A549 (cell line): ENCODE measurements around the gene KCP. TPM values are rescaled to one million over a fixed set of nuclear protein-coding genes. Genes with fewer than 3 reads are reported as not detected.
A peak's percentile ranks its signal among the peaks of the same experiment; 100 is the strongest.

Source experiments
- ATAC-seq, 2 experiments: fragments of 200-7000 bp in 1 of 2; fragments of >200 bp in 1 of 2; cut with Nextera tagmentation in 1 of 2; cut with Tn5 transposase in 1 of 2; 3 replicates each; pipeline versions ENCODE4 v1.8.0 to v1.9.1; 2018 to 2020; ENCODE audit warnings: mild to moderate bottlenecking in 1 of 2, moderate library complexity in 1 of 2
- CTCF ChIA-PET: fragments of 300-600 bp; sonication (Branson Sonifier 250); formaldehyde crosslinking; extraction: SDS; loops from one replicate; lab custom pipeline; 2021; ENCODE audit warnings: antibody characterized with exemption, inconsistent platforms; lab: Yijun Ruan, JAX
- POLR2A ChIA-PET: fragments of 350-600 bp; formaldehyde crosslinking; extraction: SDS; loops from one replicate; lab custom pipeline; 2021; ENCODE audit warnings: antibody characterized with exemption, inconsistent platforms; lab: Yijun Ruan, JAX
- DNase-seq, 2 experiments: peaks; one replicate each; pipeline versions ENCODE4 v3.0.0 to v3.0.0-alpha.2; 2011 to 2016; ENCODE audit warnings: low read depth in 1 of 2, low spot score in 1 of 2
- FAIRE-seq: peaks from 2 replicates; lab custom pipeline; 2011; peaks lifted over from hg19 to GRCh38; lab: Jason Lieb, UNC
- H3K27ac ChIP-seq, 2 experiments: fragments of >200 bp; sonication (Bioruptor Twin); formaldehyde crosslinking; 3 replicates each; pipeline ENCODE4 v1.5.1; 2016 to 2017
- H3K4me1 ChIP-seq: fragments of >200 bp; sonication (Bioruptor Twin); formaldehyde crosslinking; 3 replicates; pipeline ENCODE4 v1.6.1; 2016
- H3K4me2 ChIP-seq: fragments of >200 bp; sonication (Bioruptor Twin); formaldehyde crosslinking; 3 replicates; pipeline ENCODE4 v1.6.1; 2016
- H3K4me3 ChIP-seq: fragments of >200 bp; sonication (Bioruptor Twin); formaldehyde crosslinking; 3 replicates; pipeline ENCODE4 v1.5.1; 2016
- H3K9me3 ChIP-seq: fragments of >200 bp; sonication (Bioruptor Twin); formaldehyde crosslinking; 3 replicates; pipeline ENCODE4 v1.6.1; 2016
- CBX2 ChIP-seq: fragments of 200-600 bp; sonication (generic); IDR thresholded peaks from 2 replicates; pipeline ENCODE4 v1.6.1; 2016; ENCODE audit warnings: low read depth, mild to moderate bottlenecking, borderline replicate concordance
- CBX8 ChIP-seq: fragments of 200-600 bp; sonication (generic); IDR thresholded peaks from 2 replicates; pipeline ENCODE4 v1.6.1; 2016
- CHD2 ChIP-seq: fragments of 150-350 bp; IDR thresholded peaks from 2 replicates; pipeline ENCODE4 v1.6.1; 2014; ENCODE audit warnings: low read length; ENCODE audit not compliant: partially characterized antibody
- HEYL ChIP-seq: fragments of 250-450 bp; sonication (Bioruptor Pico); IDR thresholded peaks from 2 replicates; pipeline ENCODE4 v1.8.0; 2021; ENCODE audit warnings: mild to moderate bottlenecking, moderate library complexity
- HOXB5 ChIP-seq: fragments of 250-450 bp; sonication (Bioruptor Pico); IDR thresholded peaks from 2 replicates; pipeline ENCODE4 v1.5.0; 2020; ENCODE audit warnings: mild to moderate bottlenecking, moderate library complexity
- JUNB ChIP-seq: fragments of >200 bp; sonication (Bioruptor Twin); formaldehyde crosslinking; IDR thresholded peaks from 2 replicates; pipeline ENCODE4 v1.6.1; 2016
- KDM5A ChIP-seq: fragments of 200-600 bp; sonication (generic); IDR thresholded peaks from 2 replicates; pipeline ENCODE4 v1.6.1; 2016; ENCODE audit warnings: antibody characterized with exemption, mild to moderate bottlenecking
- MAFK ChIP-seq: fragments of 450-650 bp; IDR thresholded peaks from 2 replicates; pipeline ENCODE4 v1.6.1; 2014; ENCODE audit not compliant: partially characterized antibody
- MAZ ChIP-seq: fragments of 150-350 bp; IDR thresholded peaks from 2 replicates; pipeline ENCODE4 v1.6.1; 2014; ENCODE audit warnings: antibody characterized with exemption, low read depth, low read length, borderline replicate concordance
- ZC3H11A ChIP-seq: fragments of 450-650 bp; IDR thresholded peaks from 2 replicates; pipeline ENCODE4 v1.6.1; 2014; ENCODE audit warnings: antibody characterized with exemption, mild to moderate bottlenecking
- ZNF302 ChIP-seq: fragments of 250-450 bp; sonication (Bioruptor Pico); IDR thresholded peaks from 2 replicates; pipeline ENCODE4 v1.9.0; 2021; ENCODE audit warnings: inconsistent platforms, mild to moderate bottlenecking, moderate library complexity
- WGBS: methylation state at CpG from one replicate; pipeline ENCODE4 v1.1.6; 2017; ENCODE audit errors: missing lambda C conversion rate; 5-methylcytosine and 5-hydroxymethylcytosine counted together
- polyA plus RNA-seq, 4 experiments: library from polyadenylated mRNA; depleted of rRNA in 3 of 4; stranded (reverse); fragments of >200 nt; fragmentation: RNase III in 1 of 4; extraction: RNeasy Plus Mini Kit Qiagen cat#74134 plus additional on column Dnase treatment in 1 of 4; gene quantifications; 2 replicates in 3 of 4; 3 replicates in 1 of 4; pipeline ENCODE4 v1.2.3, GENCODE V29; 2011 to 2017
- TF ChIP-seq, protein P1 (sequence below): fragments of >200 bp; sonication (Bioruptor Twin); formaldehyde crosslinking; IDR thresholded peaks from 2 replicates; pipeline ENCODE4 v1.6.1; 2016
- TF ChIP-seq, protein P2 (sequence below): fragments of 250-450 bp; sonication (Bioruptor Pico); IDR thresholded peaks from 2 replicates; pipeline ENCODE4 v1.5.0; 2020; ENCODE audit warnings: low read depth, mild to moderate bottlenecking, moderate library complexity
- TF ChIP-seq, protein P3 (sequence below): IDR thresholded peaks from 2 replicates; pipeline ENCODE4 v1.6.1; 2012
- TF ChIP-seq, protein P4 (sequence below): fragments of 450-650 bp; IDR thresholded peaks from 2 replicates; pipeline ENCODE4 v1.6.1; 2014; ENCODE audit warnings: antibody characterized with exemption
- TF ChIP-seq, protein P5 (sequence below): IDR thresholded peaks from 2 replicates; pipeline ENCODE4 v1.6.1; 2012; ENCODE audit warnings: low read depth, borderline replicate concordance

KCP gene
- polyA plus RNA-seq, 2 of the 4 experiments (the other 2 are of a cell fraction) = 0.14 TPM; not detected in 1

DNA sequence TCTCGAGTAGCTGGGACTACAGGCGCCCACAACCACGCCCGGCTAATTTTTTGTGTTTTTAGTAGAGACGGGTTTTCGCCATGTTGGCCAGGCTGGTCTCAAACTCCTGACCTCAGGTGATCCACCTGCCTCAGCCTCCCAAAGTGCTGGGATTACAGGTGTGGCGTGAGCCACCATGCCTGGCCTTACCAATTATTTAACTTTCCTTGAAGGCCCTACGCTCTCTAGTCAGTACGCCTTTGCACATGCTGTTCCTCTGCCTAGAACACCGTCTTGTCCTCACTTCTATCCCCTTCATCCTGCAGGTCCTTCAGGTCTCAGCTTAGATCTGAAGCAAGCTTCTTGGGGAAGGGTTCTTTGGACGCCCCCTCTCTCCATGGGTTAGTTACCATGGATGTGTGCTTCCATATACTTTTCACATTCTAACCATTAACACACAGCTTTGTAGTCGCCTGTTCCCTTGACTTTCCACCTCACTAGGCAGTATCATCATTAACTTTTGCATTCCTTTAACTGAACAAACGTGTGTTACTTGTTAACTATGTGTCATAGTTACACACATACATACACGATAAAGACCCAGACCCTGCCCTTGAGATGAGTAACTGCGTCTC, 48.4 kb downstream of the KCP start:
- POLR2A ChIA-PET = interaction anchor here (0.6 to 1.5 kb wide), 3 partner anchors 11 to 123 kb away, joined by 3 to 4 read pairs (median 3); partner anchors contain the start of gene CALU
- Histone ChIP-seq H3K9me3 (no peaks in the 10 kb centered on the region), H3K4me2 (peak overlapping the region; percentile 71), H3K4me3 (peak overlapping the region; percentile 81), H3K27ac (peak overlapping the region; percentile 56 to 72), H3K4me1 (peaks cover 8% of the 10 kb centered on the region; the same call in 2 of the 3 replicates)
- TF ChIP-seq, protein P1, sequence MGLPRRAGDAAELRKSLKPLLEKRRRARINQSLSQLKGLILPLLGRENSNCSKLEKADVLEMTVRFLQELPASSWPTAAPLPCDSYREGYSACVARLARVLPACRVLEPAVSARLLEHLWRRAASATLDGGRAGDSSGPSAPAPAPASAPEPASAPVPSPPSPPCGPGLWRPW = no peak
- no peak for TF ChIP-seq KDM5A
- TF ChIP-seq, protein P2, sequence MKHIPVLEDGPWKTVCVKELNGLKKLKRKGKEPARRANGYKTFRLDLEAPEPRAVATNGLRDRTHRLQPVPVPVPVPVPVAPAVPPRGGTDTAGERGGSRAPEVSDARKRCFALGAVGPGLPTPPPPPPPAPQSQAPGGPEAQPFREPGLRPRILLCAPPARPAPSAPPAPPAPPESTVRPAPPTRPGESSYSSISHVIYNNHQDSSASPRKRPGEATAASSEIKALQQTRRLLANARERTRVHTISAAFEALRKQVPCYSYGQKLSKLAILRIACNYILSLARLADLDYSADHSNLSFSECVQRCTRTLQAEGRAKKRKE = no peak
- no peak for TF ChIP-seq CHD2
- TF ChIP-seq HOXB5 (CRISPR knock-in tag) = no peak
- TF ChIP-seq ZNF302 = no peak
- TF ChIP-seq HEYL (CRISPR knock-in tag) = no peak
- no peak for TF ChIP-seq MAZ
- TF ChIP-seq ZC3H11A = no peak
- TF ChIP-seq CBX2 = no peak
- TF ChIP-seq, protein P3, sequence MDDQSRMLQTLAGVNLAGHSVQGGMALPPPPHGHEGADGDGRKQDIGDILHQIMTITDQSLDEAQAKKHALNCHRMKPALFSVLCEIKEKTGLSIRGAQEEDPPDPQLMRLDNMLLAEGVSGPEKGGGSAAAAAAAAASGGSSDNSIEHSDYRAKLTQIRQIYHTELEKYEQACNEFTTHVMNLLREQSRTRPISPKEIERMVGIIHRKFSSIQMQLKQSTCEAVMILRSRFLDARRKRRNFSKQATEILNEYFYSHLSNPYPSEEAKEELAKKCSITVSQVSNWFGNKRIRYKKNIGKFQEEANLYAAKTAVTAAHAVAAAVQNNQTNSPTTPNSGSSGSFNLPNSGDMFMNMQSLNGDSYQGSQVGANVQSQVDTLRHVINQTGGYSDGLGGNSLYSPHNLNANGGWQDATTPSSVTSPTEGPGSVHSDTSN = no peak
- FAIRE-seq (no peak), DNase-seq (no peak), ATAC-seq (no peak)
- 68% methylated on average over 15 of the region's 15 CpGs for WGBS
- CTCF ChIA-PET = interaction anchor here (0.7 to 17.4 kb wide), 10 partner anchors 10 to 436 kb away, joined by 3 to 225 read pairs (median 4); no protein-coding TSS in a partner anchor

DNA sequence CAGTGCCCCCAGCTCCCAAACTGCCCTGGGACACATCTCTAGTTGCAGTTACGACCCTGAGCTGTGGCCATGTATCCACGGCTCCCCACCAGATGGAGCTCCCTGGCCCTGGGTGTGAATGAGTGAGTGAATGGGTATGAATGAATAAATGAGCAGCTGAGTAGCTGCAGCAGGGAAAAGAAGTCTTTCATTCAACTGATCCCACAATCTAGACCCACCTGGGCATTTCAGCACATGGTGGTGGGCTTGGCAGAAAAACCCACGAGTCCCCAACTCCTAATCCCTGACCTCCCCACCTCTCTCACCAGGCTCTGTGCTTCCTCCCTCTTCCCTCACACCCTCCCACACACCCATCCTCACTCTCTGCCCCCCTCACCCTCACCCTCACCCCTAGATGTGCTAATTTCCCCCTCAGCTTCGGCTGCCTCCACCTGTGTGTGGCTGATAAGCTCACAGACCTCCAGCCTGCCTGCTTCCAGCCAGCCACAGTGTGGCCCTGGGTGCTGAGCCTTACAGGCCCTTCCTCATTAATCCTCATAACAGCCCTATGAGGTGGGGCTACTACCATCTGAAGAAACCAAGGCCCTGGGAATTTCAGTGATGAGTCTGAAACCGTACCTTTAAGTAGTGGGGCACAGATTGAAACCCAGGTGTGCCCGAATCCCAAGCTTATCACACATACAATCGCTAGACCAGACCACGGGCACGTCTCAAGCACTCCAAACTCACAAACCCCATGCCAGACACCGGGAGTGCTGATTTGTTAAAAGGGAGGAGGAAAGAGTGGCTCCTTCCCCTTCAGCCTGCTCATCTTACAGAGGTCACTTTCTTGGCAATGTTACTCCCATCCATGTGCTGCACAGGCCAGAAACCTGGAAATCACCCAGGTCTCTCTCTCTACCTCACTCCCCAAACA, 50.1 kb downstream of the KCP start:
- Histone ChIP-seq H3K27ac (no peak overlapping the region), H3K4me2 (no peak overlapping the region)
- no peak for DNase-seq
- WGBS = 73% methylated on average over 10 of the region's 10 CpGs
- POLR2A ChIA-PET = no interaction called here
- TF ChIP-seq, protein P2 = no peak
- TF ChIP-seq JUNB = no peak
- TF ChIP-seq CHD2 = no peak
- TF ChIP-seq CBX8 = no peak
- TF ChIP-seq, protein P4, sequence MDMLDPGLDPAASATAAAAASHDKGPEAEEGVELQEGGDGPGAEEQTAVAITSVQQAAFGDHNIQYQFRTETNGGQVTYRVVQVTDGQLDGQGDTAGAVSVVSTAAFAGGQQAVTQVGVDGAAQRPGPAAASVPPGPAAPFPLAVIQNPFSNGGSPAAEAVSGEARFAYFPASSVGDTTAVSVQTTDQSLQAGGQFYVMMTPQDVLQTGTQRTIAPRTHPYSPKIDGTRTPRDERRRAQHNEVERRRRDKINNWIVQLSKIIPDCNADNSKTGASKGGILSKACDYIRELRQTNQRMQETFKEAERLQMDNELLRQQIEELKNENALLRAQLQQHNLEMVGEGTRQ = no peak
- no peak for TF ChIP-seq MAFK
- TF ChIP-seq, protein P5, sequence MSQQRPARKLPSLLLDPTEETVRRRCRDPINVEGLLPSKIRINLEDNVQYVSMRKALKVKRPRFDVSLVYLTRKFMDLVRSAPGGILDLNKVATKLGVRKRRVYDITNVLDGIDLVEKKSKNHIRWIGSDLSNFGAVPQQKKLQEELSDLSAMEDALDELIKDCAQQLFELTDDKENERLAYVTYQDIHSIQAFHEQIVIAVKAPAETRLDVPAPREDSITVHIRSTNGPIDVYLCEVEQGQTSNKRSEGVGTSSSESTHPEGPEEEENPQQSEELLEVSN = no peak
- TF ChIP-seq HEYL (CRISPR knock-in tag) = no peak
- TF ChIP-seq, all 56 proteins: peak for 0
- ATAC-seq = no peak
- CTCF ChIA-PET = interaction anchor here (0.5 to 17.4 kb wide), 6 partner anchors 13 to 1529 kb away, joined by 3 to 225 read pairs (median 4); no protein-coding TSS in a partner anchor
- Histone ChIP-seq H3K9me3 (no peaks in the 10 kb centered on the region), H3K4me3 (no peak overlapping the region), H3K4me1 (peaks cover 8% of the 10 kb centered on the region; the same call in 2 of the 3 replicates)
- FAIRE-seq = no peak
